Measurements from ENCODE around the gene ZNF446. TPM values are rescaled to one million over a fixed set of nuclear protein-coding genes. Genes with fewer than 3 reads are reported as not detected.
"Not testable (repeated sequence)": the region's sequence is repeated elsewhere in the genome, so short reads cannot be mapped to it uniquely, and the experiment has no call there.

Gene ZNF446
- polyA plus RNA-seq, 3 donors, result 17.3 to 23.4 (median 19.3) TPM

DNA sequence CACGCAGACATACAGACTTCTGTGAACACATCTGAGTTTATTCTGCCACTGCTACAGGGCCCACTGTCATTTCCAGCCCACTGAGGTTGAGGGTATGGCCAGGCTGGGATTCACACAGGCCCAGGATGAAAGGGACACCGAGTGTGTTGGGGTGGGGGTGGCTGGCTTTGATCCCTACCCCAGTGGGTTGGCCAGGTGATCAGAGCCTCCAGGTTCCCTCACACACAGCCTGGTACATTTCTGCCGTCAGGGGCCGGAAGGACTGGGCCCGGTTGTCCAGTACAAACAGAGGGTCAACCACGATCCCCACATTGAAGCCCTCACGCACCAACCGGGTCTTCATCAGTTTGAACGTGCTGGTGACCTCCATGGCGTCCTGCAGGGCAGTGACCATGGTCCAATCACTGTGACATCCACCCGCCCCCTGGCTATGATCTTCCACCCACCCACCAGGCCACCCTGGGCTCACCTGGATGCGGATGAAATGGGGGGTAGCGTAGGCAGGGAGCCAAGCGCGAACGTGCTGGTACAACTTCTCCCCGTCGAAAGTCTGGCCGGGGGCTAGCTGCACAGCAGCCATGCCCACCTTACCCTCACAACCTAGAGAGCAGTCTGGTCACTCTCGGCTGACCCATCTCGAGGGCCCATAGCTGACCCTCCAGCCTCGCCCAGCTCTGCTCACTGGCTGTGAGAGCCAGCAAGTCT lies 22.3 kb downstream of the ZNF446 start:
- no peak for DNase-seq

GRCh38 chr19:58499021-58499927 lies 23.1 kb downstream of the ZNF446 start:
- peak; percentile 99 for DNase-seq

DNA sequence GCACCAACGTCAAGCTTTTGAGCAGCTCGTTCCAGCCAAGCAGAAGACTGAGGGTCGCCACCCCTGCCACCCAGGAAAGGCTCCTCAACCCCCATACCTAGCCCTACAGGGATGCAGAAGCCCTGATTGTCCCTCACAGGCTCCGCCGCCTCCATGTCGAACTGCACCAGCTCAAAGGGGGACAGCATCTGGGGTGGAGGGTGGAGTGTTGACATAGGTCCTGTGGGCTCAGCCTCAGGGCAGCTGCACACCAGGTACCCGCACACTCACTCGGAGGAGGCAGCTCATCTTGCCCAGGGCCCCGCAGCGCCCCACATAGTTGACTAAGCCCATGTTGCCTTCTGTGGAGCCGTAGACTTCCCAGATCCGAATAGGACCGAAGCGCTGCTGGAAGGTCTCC lies 24.1 kb downstream of the ZNF446 start:
- DNase-seq, result no peak

GRCh38 chr19:58507602-58508223 lies 31.6 kb downstream of the ZNF446 start:
- not testable (repeated sequence) for DNase-seq

DNA sequence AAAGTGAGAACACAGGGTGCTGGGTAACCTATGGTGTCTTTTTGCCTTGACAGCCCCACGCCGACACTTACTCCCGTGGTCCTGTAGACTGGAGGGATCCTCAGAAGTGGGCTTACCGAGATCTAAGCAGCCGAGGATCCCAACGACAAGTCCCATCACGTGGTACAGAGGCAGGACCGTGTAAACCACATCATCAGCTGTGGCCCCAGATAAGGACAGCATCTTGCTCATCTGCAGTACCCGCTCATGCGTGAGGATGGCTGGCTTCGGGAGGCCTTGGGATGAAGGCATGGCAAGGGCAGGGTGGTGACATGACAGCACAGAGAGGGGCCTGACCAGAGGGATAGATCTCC lies 33.6 kb downstream of the ZNF446 start:
- no peak for DNase-seq

DNA sequence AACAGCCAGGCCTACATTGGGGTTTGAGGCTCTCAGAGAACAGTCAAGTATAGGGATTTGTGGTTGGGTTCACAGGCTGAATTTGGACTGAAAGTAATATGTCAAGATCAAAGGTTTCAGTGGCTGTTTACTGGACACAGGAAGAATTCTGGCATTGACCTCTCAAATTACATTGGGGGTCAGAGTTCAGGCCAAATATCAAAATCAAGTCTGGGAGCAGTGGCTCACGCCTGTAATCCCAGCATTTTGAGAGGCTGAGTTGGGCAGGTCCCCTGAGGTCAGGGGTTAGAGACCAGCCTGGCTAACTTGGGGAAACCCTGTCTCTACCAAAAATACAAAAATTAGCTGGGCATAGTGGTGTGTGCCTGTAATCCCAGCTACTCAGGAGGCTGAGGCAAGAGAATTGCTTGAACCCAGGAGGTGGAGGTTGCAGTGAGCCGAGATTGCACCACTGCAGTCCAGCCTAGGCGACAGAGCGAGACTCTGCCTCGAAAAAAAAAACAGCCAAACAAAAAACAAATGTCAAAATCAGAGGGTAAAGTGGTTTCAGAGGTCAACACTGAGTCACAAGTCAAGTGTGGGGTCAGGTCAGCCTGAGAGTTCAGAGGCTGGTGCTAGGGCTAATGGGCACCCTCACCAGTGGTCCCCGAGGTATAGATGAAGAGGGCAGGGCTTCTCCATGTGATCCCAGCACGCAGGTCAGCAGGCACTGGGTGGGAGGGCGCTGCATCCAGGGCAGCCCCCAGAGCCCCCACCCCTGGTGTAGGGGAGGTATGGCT lies 34.1 kb downstream of the ZNF446 start:
- DNase-seq, result no peak

GRCh38 chr19:58511353-58512208 lies 35.4 kb downstream of the ZNF446 start, which contains the start of gene SLC27A5:
Gene SLC27A5 (minus strand): TSS chr19:58511992. CDS start chr19:58511955, 37 bp downstream.
- DNase-seq, result no peak

GRCh38 chr19:58513213-58513693 lies 37.1 kb downstream of the ZNF446 start:
- no peak for DNase-seq

DNA sequence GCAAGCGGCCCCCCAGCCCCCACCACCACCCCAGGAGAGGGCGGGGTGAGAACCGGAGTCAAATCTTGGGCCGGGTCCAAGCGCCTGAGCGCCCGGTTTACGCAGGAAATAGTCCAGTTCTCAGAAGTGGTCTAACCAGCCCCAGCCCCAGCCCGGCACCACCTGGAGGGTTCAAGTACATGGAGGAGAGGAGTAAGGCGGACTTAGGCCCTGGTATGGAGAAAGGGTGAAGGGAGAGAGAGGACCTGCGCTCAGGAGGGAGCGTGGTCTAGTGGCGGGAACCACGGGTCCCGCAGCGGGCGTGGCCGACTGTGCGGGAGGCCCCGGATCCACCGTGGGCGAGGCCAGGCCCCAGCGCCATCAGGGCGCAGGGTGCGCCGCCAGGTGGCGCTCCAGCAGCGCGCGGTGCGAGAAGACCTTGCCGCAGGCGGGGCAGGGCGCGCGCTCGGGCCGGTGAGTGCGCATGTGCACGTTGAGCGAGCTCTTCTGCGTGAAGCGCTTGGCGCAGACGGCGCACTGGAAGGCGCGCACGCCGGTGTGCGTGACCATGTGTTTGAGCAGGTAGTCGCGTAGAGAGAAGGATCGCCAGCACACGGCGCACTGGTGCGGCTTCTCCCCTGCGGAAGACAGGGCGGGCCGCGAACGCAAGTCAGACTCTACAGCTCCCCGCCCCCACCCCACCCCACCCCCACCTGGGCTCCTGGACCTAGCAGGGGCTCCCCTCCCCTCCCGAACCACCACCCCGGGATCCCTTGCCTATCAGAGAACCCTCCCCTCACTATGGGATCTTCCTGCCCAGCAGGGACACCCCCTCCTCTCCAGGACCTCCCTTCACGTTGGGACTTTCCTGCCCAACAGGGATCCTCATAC lies 37.8 kb downstream of the ZNF446 start:
- DNase-seq, result peak; percentile 86

DNA sequence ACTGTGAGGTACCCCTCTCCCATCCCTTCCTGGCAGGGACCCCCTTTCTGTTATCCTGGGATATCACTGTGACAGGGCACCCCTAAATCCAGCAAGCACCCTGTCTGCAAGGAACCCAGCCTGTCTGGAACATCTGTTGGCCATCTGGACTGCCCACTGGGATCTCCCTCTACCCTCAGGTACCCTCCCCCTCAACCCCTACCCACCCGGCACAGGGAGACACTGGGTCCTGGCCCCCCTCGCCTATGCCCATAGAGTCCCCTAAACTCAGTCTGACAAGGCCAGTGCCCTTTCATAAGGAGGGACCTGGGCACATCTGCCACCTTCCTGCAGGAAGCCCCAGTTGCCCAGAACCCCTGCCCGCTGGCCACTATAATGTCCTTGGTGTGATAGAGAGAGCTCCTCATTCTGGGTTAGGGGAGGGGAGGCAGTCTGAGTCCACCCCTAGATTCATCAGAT lies 38.4 kb downstream of the ZNF446 start:
- DNase-seq, result no peak

- DNase-seq, result no peak
Observed at GRCh38 chr19:58515259-58515658, 39.1 kb downstream of the ZNF446 start.

- no peak for DNase-seq
Observed at GRCh38 chr19:58516246-58516836, 40.2 kb downstream of the ZNF446 start.

GRCh38 chr19:58516964-58517833 lies 41.0 kb downstream of the ZNF446 start:
- DNase-seq, result no peak

DNA sequence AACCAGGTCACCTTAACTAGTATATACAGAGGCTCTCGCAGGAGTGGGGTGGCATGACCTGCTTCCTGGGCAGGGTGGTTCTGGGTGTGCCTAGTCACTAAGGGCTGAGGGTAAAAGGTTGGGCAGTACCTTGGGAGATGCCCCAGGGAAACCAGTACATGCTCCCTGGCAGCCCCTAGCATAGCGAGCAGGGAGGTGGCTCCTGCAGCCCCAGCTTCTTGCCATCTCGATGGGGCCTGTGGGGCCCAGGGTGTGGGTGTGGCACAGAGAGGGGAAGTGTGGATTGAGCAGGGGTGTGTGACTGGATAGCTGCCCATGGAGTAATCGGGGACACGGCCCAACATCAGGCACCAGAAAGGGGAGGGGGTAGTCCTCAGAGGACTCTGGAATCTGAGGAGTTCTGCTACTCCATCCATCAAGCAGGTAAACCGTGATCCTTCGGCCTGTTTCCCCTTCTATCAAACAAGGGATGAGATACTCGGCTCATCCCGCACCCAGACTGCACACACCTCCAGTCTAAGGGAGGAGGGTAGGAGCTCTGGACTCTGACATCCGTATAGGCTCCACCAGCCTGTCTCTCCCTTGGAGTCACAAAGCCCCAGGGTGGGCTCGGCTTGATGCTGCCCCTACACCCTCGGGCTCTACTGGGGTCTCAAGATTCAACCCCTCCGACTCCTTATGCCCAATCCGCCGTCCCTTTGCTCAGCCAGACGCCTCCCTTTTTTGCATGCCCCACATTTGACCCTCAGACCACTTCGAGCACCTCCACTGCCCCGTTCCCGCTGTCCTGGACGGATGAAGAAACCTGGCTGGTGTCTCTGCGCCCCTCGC lies 42.3 kb downstream of the ZNF446 start:
- DNase-seq, result no peak

DNA sequence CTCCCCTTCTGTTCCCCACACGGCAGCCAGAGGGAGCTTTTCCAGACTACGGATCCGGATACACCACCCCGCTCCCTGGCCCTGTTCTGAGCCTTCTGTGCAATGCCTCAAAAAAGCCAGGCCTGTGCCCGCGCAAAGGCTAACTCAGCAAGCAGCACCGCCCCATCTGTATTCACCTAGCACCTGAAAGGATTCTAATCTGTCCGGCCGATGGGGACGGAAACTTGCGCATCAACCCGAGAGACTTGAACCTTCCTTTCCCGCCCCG lies 42.9 kb downstream of the ZNF446 start:
- peak; percentile 76 for DNase-seq

DNA sequence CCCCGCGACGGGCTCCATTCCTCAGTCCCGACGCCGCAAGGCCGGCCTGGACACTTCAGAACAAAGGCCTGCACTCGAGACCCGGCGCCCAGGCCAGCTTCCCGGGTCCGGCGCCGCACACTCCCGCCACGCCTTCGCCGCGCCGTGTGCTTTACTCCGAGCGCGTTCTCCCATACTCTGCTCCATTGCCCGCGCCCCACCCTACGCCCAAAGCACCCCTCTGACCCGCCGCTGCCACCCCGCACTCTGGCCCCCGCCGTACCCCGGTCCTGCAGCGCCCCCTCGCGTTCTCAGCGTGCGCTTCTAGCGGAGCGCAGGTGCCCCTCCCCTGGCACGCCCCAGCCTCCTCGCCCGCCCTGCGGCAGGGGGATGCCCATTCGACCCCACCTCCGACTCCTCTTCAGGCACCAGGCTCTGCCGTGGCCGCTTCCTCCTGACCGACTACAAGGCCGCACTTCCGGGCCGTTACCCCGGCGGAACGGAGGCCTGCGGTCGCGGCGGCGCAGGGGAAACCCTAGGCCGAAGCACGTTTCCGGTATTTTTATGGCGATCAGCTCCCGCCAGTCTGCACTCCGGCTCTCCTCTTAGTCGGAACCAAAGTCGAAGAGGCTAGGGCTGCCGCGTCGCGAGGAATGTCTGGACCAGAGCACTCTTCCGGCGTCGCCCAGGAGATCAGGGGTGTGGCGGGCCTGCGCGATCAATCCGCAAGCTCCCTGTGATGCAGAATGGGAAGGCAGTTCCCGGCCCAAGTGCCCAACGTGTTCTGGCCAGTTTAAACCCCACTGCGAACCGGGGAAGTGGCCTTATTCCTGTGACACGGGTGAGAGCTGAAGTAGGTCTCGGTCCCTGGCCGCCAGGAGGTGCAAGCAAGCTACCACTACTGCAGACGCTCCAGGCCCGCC lies 43.5 kb downstream of the ZNF446 start, which contains the start of gene ZBTB45:
Gene ZBTB45 (minus strand): TSS at position 456 of the 902 bp plus-strand sequence. CDS start 2,137 bp downstream, outside the sequence.
- peak; percentile 95 for DNase-seq

All from renal pelvis (tissue), 4 donors.